Sigmoid colon (tissue), 7 donors: ENCODE measurements around the gene CD81. TPM values are rescaled to one million over a fixed set of nuclear protein-coding genes. Genes with fewer than 3 reads are reported as not detected.
A peak's percentile ranks its signal among the peaks of the same experiment; 100 is the strongest.

Experiments
- DNase-seq: peaks from one replicate; pipeline ENCODE4 v3.0.0-alpha.2; 2019
- H3K27ac ChIP-seq, 4 donors: fragments of 200-600 bp; sonication (generic); one replicate each; pipeline ENCODE4 v1.5.1; 2016 to 2019; ENCODE audit warnings: mild to moderate bottlenecking in 1 of 4
- H3K27me3 ChIP-seq, 3 donors: fragments of 200-600 bp; sonication (generic); one replicate each; pipeline ENCODE4 v1.5.1; 2019; ENCODE audit warnings: mild to moderate bottlenecking in 1 of 3
- H3K36me3 ChIP-seq, 4 donors: fragments of 200-600 bp; sonication (generic); one replicate each; pipeline ENCODE4 v1.5.1; 2016 to 2019
- H3K4me1 ChIP-seq, 4 donors: fragments of 200-600 bp; sonication (generic); one replicate each; pipeline ENCODE4 v1.5.1; 2017 to 2019
- H3K4me3 ChIP-seq, 4 donors: fragments of 200-600 bp; sonication (generic); one replicate each; pipeline ENCODE4 v1.5.1; 2017 to 2019; ENCODE audit warnings: mild to moderate bottlenecking in 2 of 4, moderate library complexity in 1 of 4
- H3K9me3 ChIP-seq, 4 donors: fragments of 200-600 bp in 3 of 4; sonication (generic) in 3 of 4; one replicate each; pipeline versions ENCODE4 v1.5.1 to v1.6.1; 2013 to 2019
- EP300 ChIP-seq, 4 donors: sonication (generic); formaldehyde crosslinking; IDR thresholded peaks; one replicate each; pipeline ENCODE4 v1.6.1; 2017; ENCODE audit warnings: antibody characterized with exemption in 4 of 4
- POLR2A ChIP-seq, 2 donors: fragments of 450-650 bp; IDR thresholded peaks; one replicate each; pipeline ENCODE4 v1.6.1; 2016; ENCODE audit warnings: antibody characterized with exemption in 2 of 2, mild to moderate bottlenecking in 2 of 2, moderate library complexity in 2 of 2
- POLR2AphosphoS5 ChIP-seq, 4 donors: sonication (generic); formaldehyde crosslinking; IDR thresholded peaks; one replicate each; pipeline ENCODE4 v1.6.1; 2017; ENCODE audit warnings: antibody characterized with exemption in 4 of 4
- WGBS, 2 donors: extraction: QIAGEN DNeasy Blood & Tissue Kit; methylation state at CpG; one replicate each; pipeline ENCODE4 v1.1.7; 2013; 5-methylcytosine and 5-hydroxymethylcytosine counted together
- intact Hi-C: fragments of 100-400 bp; cut with DNase I; formaldehyde crosslinking; loops from one replicate; pipeline ENCODE4 v1.15.1; 2023
- polyA plus RNA-seq, 3 donors: library from polyadenylated mRNA; stranded (reverse); fragments of 200-250 nt; gene quantifications; one replicate each; pipeline ENCODE4 v1.2.3, GENCODE V29; 2013
- total RNA-seq, 4 donors: library from RNA; depleted of rRNA; stranded (reverse); fragments of >200 nt; gene quantifications; one replicate each; pipeline ENCODE4 v1.1.0, GENCODE V29; 2016
- TF ChIP-seq, protein P1 (sequence below), 4 experiments: fragments of 450-650 bp in 3 of 4; fragments of 200-600 bp in 1 of 4; IDR thresholded peaks; one replicate each; pipeline ENCODE4 v1.5.1; 2016 to 2019; ENCODE audit warnings: antibody characterized with exemption in 4 of 4, mild to moderate bottlenecking in 3 of 4, moderate library complexity in 2 of 4
- donor health status: healthy with polysubstance abuse.
- donor health status: Bipolar disorder and iron deficiency.
- donor health status: healthy.

The CD81 gene
- total and polyA plus RNA-seq, 7 donors: 67.9 to 625 (median 401) TPM

DNA sequence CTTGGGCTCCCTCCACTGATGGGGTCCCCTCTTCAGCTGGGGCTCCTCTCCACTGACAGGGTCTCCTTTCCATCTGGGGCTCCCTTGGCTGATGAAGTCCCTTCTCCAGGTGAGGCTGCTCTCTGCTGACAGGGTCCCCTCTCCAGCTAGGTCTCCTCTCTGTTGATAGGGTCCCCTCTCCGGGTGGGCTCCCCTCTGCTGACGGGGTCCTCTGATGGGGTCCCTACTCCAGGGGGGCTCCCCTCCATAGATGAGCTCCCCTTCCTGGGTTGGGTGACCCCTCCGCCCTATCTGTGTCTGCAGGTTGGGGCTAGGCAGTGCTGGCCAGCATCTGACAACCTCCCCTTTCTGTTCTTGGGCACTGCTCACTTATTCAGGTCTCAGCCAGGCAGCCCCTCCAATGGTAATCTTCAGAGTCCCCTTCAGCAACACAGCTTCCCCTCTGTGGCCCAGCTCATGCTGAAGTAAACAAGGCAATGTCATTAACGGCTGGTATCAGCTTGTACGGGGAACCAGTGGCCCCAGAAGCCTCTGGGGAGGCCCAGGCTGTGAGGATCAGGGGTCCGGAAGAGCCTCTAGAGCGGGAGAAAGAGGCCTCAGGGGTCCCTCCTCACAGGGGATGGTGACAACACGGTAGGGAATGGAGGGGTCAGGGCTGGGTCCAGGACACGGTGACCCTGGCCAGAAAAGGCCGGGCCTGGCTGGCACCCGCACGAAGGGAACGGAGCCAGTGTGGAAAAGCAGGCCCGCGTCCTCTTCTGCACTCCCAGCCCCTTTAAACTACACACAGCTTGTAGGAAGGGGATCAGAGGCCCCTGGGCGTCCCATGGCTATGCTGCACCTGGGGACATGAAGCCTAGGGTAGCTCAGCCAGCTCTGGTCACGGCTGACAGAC is 9.6 kb upstream of the CD81 start:
- no peak overlapping the region for H3K4me3 ChIP-seq
- intact Hi-C loops: no loop called here
- H3K36me3 ChIP-seq: no peaks in the 10 kb centered on the region
- 85 to 90% methylated on average over 17 of the region's 17 CpGs for WGBS, 2 donors
- no peak for DNase-seq
- no peaks in the 10 kb centered on the region for H3K27me3 ChIP-seq
- no peaks in the 10 kb centered on the region for H3K9me3 ChIP-seq
- no peak overlapping the region for H3K27ac ChIP-seq
- TF ChIP-seq POLR2A (IDR thresholded peaks at IDR 0.05): no peak
- TF ChIP-seq EP300 (IDR thresholded peaks at IDR 0.05): no peak
- TF ChIP-seq POLR2AphosphoS5 (IDR thresholded peaks at IDR 0.05): no peak
- TF ChIP-seq, protein P1, sequence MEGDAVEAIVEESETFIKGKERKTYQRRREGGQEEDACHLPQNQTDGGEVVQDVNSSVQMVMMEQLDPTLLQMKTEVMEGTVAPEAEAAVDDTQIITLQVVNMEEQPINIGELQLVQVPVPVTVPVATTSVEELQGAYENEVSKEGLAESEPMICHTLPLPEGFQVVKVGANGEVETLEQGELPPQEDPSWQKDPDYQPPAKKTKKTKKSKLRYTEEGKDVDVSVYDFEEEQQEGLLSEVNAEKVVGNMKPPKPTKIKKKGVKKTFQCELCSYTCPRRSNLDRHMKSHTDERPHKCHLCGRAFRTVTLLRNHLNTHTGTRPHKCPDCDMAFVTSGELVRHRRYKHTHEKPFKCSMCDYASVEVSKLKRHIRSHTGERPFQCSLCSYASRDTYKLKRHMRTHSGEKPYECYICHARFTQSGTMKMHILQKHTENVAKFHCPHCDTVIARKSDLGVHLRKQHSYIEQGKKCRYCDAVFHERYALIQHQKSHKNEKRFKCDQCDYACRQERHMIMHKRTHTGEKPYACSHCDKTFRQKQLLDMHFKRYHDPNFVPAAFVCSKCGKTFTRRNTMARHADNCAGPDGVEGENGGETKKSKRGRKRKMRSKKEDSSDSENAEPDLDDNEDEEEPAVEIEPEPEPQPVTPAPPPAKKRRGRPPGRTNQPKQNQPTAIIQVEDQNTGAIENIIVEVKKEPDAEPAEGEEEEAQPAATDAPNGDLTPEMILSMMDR (IDR thresholded peaks at IDR 0.05): no peak
- H3K4me1 ChIP-seq: peaks cover 0 to 13% (median 10%) of the 10 kb centered on the region in 4 donors

- no peaks in the 10 kb centered on the region for H3K9me3 ChIP-seq
- no peak overlapping the region for H3K4me3 ChIP-seq
- H3K27ac ChIP-seq: no peak overlapping the region
- no peak for DNase-seq
- WGBS, 2 donors: 94 to 95% methylated on average over 7 of the region's 7 CpGs
- H3K4me1 ChIP-seq: peaks cover 0 to 13% (median 10%) of the 10 kb centered on the region in 4 donors
- H3K36me3 ChIP-seq: no peaks in the 10 kb centered on the region
- intact Hi-C loops: no loop called here
- no peaks in the 10 kb centered on the region for H3K27me3 ChIP-seq
- no peak for TF ChIP-seq POLR2AphosphoS5 (IDR thresholded peaks at IDR 0.05)
- TF ChIP-seq, protein P1 (IDR thresholded peaks at IDR 0.05): no peak
- no peak for TF ChIP-seq POLR2A (IDR thresholded peaks at IDR 0.05)
- TF ChIP-seq EP300 (IDR thresholded peaks at IDR 0.05): no peak
Observed at GRCh38 chr11:2368178-2368850, 8.8 kb upstream of the CD81 start.

DNA sequence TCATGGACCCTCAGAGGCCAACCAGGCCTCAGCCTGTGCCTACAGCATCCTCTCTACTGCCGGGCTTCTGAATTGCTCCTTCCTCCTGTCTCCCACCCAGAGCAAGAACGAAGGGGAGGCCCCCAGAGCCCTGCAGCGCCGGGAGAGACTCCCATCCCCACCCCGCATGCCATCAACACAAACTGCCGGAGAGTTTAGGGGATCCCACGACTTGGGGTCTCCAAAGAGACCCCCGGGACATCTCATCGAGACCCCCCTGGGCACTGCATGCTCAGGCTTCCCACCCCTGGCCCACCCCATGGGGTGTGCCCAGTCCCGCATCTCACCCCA is 8.3 kb upstream of the CD81 start:
- 84 to 93% methylated on average over 10 of the region's 10 CpGs for WGBS, 2 donors
- intact Hi-C loops: no loop called here
- no peak for DNase-seq

GRCh38 chr11:2369320-2369719 is 7.8 kb upstream of the CD81 start:
- Histone ChIP-seq H3K4me1 (peaks cover 0 to 13% (median 10%) of the 10 kb centered on the region in 4 donors), H3K4me3 (no peak overlapping the region), H3K27ac (no peak overlapping the region), H3K9me3 (no peaks in the 10 kb centered on the region), H3K36me3 (no peaks in the 10 kb centered on the region), H3K27me3 (no peaks in the 10 kb centered on the region)
- WGBS, 2 donors: 83 to 92% methylated on average over 12 of the region's 12 CpGs
- no peak for DNase-seq
- intact Hi-C loops: no loop called here
- TF ChIP-seq POLR2A (IDR thresholded peaks at IDR 0.05): no peak

More for the DNA sequence above, 8.3 kb upstream of the CD81 start:
- no peak for TF ChIP-seq POLR2AphosphoS5 (IDR thresholded peaks at IDR 0.05)
- TF ChIP-seq, protein P1 (IDR thresholded peaks at IDR 0.05): no peak
- TF ChIP-seq EP300 (IDR thresholded peaks at IDR 0.05): no peak
- no peak for TF ChIP-seq POLR2A (IDR thresholded peaks at IDR 0.05)
- H3K9me3 ChIP-seq: no peaks in the 10 kb centered on the region
- no peaks in the 10 kb centered on the region for H3K27me3 ChIP-seq
- H3K4me3 ChIP-seq: no peak overlapping the region
- no peaks in the 10 kb centered on the region for H3K36me3 ChIP-seq
- no peak overlapping the region for H3K27ac ChIP-seq
- peaks cover 0 to 13% (median 10%) of the 10 kb centered on the region in 4 donors for H3K4me1 ChIP-seq

- 86 to 89% methylated on average over 9 of the region's 9 CpGs for WGBS, 2 donors
- TF ChIP-seq EP300 (IDR thresholded peaks at IDR 0.05) (no peak), POLR2A (IDR thresholded peaks at IDR 0.05) (no peak), POLR2AphosphoS5 (IDR thresholded peaks at IDR 0.05) (no peak)
- TF ChIP-seq, protein P1 (IDR thresholded peaks at IDR 0.05): no peak
- Histone ChIP-seq H3K27ac (no peak overlapping the region), H3K27me3 (no peaks in the 10 kb centered on the region), H3K4me3 (no peak overlapping the region), H3K9me3 (no peaks in the 10 kb centered on the region), H3K4me1 (peaks cover 0 to 16% (median 10%) of the 10 kb centered on the region in 4 donors), H3K36me3 (no peaks in the 10 kb centered on the region)
- DNase-seq: peak; percentile 24
- intact Hi-C loops: no loop called here
Observed at GRCh38 chr11:2369896-2370295, 7.2 kb upstream of the CD81 start.
